Spleen (tissue), 11 donors: ENCODE data around the gene EFCAB11. TPM values are rescaled to one million over a fixed set of nuclear protein-coding genes. Genes with fewer than 3 reads are reported as not detected.

Source experiments
- DNase-seq: peaks from one replicate; pipeline ENCODE4 v3.0.0-alpha.2; 2020
- H3K27ac ChIP-seq, 8 donors: fragments of 200-600 bp; sonication (generic) in 7 of 8; 1 replicate in 4 of 8; 2 replicates in 4 of 8; pipeline versions ENCODE4 v1.5.0 to v1.8.0; 2016 to 2021; ENCODE audit warnings: inconsistent platforms in 4 of 8, mild to moderate bottlenecking in 4 of 8, moderate library complexity in 1 of 8
- H3K27me3 ChIP-seq, 7 donors: fragments of 200-600 bp; sonication (generic) in 6 of 7; replicated peaks in 1 of 7; 1 replicate in 4 of 7; 2 replicates in 3 of 7; pipeline versions ENCODE4 v1.5.0 to v1.8.0; 2016 to 2021; ENCODE audit warnings: inconsistent platforms in 3 of 7, mild to moderate bottlenecking in 1 of 7
- H3K36me3 ChIP-seq, 6 donors: fragments of 200-600 bp; sonication (generic) in 5 of 6; 1 replicate in 4 of 6; 2 replicates in 2 of 6; pipeline versions ENCODE4 v1.5.0 to v1.8.0; 2016 to 2021; ENCODE audit warnings: inconsistent platforms in 2 of 6
- H3K4me1 ChIP-seq, 6 donors: fragments of 200-600 bp; sonication (generic) in 5 of 6; 1 replicate in 3 of 6; 2 replicates in 3 of 6; pipeline versions ENCODE4 v1.5.0 to v1.8.0; 2016 to 2021; ENCODE audit warnings: inconsistent platforms in 3 of 6
- H3K4me3 ChIP-seq, 8 donors: fragments of 200-600 bp; sonication (generic) in 7 of 8; 1 replicate in 4 of 8; 2 replicates in 4 of 8; pipeline versions ENCODE4 v1.5.0 to v1.8.0; 2016 to 2021; ENCODE audit warnings: inconsistent platforms in 4 of 8, mild to moderate bottlenecking in 4 of 8, moderate library complexity in 2 of 8
- H3K9me3 ChIP-seq, 8 donors: fragments of 200-600 bp; sonication (generic) in 7 of 8; 1 replicate in 4 of 8; 2 replicates in 4 of 8; pipeline versions ENCODE4 v1.5.0 to v1.8.0; 2016 to 2021; ENCODE audit warnings: inconsistent platforms in 4 of 8
- CTCF ChIP-seq, 11 experiments: fragments of 200-600 bp in 7 of 11; fragments of 450-650 bp in 4 of 11; sonication (generic) in 4 of 11; IDR thresholded peaks in 8 of 11; conservative IDR thresholded peaks in 3 of 11; 1 replicate in 7 of 11; 2 replicates in 4 of 11; pipeline versions ENCODE4 v1.4.0 to v1.8.0; 2016 to 2021; ENCODE audit warnings: antibody characterized with exemption in 11 of 11, inconsistent platforms in 4 of 11, mild to moderate bottlenecking in 1 of 11
- POLR2A ChIP-seq, 3 donors: fragments of 450-650 bp; IDR thresholded peaks; one replicate each; pipeline ENCODE4 v1.5.1; 2017; ENCODE audit warnings: antibody characterized with exemption in 3 of 3, mild to moderate bottlenecking in 1 of 3
- POLR2AphosphoS5 ChIP-seq, 3 donors: sonication (generic); formaldehyde crosslinking; IDR thresholded peaks; one replicate each; pipeline ENCODE4 v1.5.1; 2017; ENCODE audit warnings: antibody characterized with exemption in 3 of 3
- WGBS, 5 donors: extraction: QIAGEN DNeasy Blood & Tissue Kit in 3 of 5; methylation state at CpG; one replicate each; pipeline versions ENCODE4 v1.1.5 to v1.1.7; 2013 to 2018; 5-methylcytosine and 5-hydroxymethylcytosine counted together
- intact Hi-C: fragments of 100-400 bp; cut with DNase I; formaldehyde crosslinking; loops from one replicate; pipeline ENCODE4 v1.15.0; 2023; ENCODE audit warnings: low total_unique reads
- polyA plus RNA-seq, 3 donors: library from polyadenylated mRNA; stranded (reverse); fragments of 200-250 nt; gene quantifications; one replicate each; pipeline ENCODE4 v1.2.1, GENCODE V29; 2013
- total RNA-seq, 7 donors: library from RNA; depleted of rRNA in 3 of 7; stranded (reverse); fragments of >200 nt in 3 of 7; fragmentation: NEBNext Ultra II Directional in 4 of 7; extraction: Animal tissue kit (Norgen Biotek cat#: 25700) in 4 of 7; gene quantifications; one replicate each; pipeline versions ENCODE4 v1.1.0 to v1.2.1, GENCODE V29; 2016 to 2021
- donor health status: healthy with polysubstance abuse.
- donor health status: DM: no; HTN: no; CAD: no; lungs with moderate emphysema.
- donor health status: DM: no; HTN: no; CAD: no.
- donor health status: Bipolar disorder and iron deficiency.
- donor health status: healthy.
- donor health status: DM: no; HTN: no; CAD: no.
- donor health status: DM: yes; HTN: yes; CAD: no.

The EFCAB11 gene
- total and polyA plus RNA-seq, 10 donors: 2.5 to 13.7 (median 7.4) TPM

- DNase-seq: no peak
- Histone ChIP-seq H3K27me3 (no peaks in the 10 kb centered on the region), H3K4me1 (no peaks in the 10 kb centered on the region), H3K4me3 (no peak overlapping the region), H3K36me3 (no peaks in the 10 kb centered on the region), H3K9me3 (peaks cover 0 to 11% (median 0%) of the 10 kb centered on the region in 8 donors), H3K27ac (no peak overlapping the region)
- TF ChIP-seq POLR2AphosphoS5 (IDR thresholded peaks at IDR 0.05) (no peak), CTCF (IDR thresholded peaks at IDR 0.05 in 8 of 11, conservative IDR thresholded peaks at IDR 0.05 in 3 of 11) (no peak), POLR2A (IDR thresholded peaks at IDR 0.05) (no peak)
- intact Hi-C loops: no loop called here
- WGBS, 5 donors: 85 to 95% (median 93%) methylated on average over 4 of the region's 4 CpGs
These were observed 200.6 kb downstream of the EFCAB11 start for GRCh38 chr14:89753828-89754412.

- DNase-seq: no peak
- WGBS, 5 donors: 68 to 80% (median 76%) methylated on average over 5 of the region's 5 CpGs
- Histone ChIP-seq H3K27me3 (no peaks in the 10 kb centered on the region), H3K4me1 (no peaks in the 10 kb centered on the region), H3K4me3 (no peak overlapping the region), H3K36me3 (no peaks in the 10 kb centered on the region), H3K9me3 (peaks cover 0 to 20% (median 11%) of the 10 kb centered on the region in 8 donors), H3K27ac (no peak overlapping the region)
- intact Hi-C loops: no loop called here
- TF ChIP-seq CTCF (IDR thresholded peaks at IDR 0.05 in 8 of 11, conservative IDR thresholded peaks at IDR 0.05 in 3 of 11): no peak
- TF ChIP-seq POLR2AphosphoS5 (IDR thresholded peaks at IDR 0.05): no peak
- no peak for TF ChIP-seq POLR2A (IDR thresholded peaks at IDR 0.05)
These were observed 203.6 kb downstream of the EFCAB11 start for GRCh38 chr14:89750908-89751392.

- intact Hi-C loops: no loop called here
- TF ChIP-seq POLR2AphosphoS5 (IDR thresholded peaks at IDR 0.05) (no peak), POLR2A (IDR thresholded peaks at IDR 0.05) (no peak), CTCF (IDR thresholded peaks at IDR 0.05 in 8 of 11, conservative IDR thresholded peaks at IDR 0.05 in 3 of 11) (no peak)
- WGBS, 5 donors: 83 to 89% (median 85%) methylated on average over 6 of the region's 6 CpGs
- DNase-seq: no peak
- Histone ChIP-seq H3K4me1 (no peaks in the 10 kb centered on the region), H3K9me3 (peaks cover 0 to 14% (median 10%) of the 10 kb centered on the region in 8 donors), H3K27ac (no peak overlapping the region), H3K27me3 (no peaks in the 10 kb centered on the region), H3K4me3 (no peak overlapping the region), H3K36me3 (no peaks in the 10 kb centered on the region)
These were observed 204.2 kb downstream of the EFCAB11 start for GRCh38 chr14:89750281-89750755.

GRCh38 chr14:89748004-89748403, 206.5 kb downstream of the EFCAB11 start:
- DNase-seq: no peak
- TF ChIP-seq CTCF (IDR thresholded peaks at IDR 0.05 in 8 of 11, conservative IDR thresholded peaks at IDR 0.05 in 3 of 11) (no peak), POLR2A (IDR thresholded peaks at IDR 0.05) (no peak), POLR2AphosphoS5 (IDR thresholded peaks at IDR 0.05) (no peak)

More at GRCh38 chr14:89748004-89748403, 206.5 kb downstream of the EFCAB11 start:
- intact Hi-C loops: no loop called here
- H3K4me3 ChIP-seq: no peak overlapping the region
- peaks cover 0 to 13% (median 10%) of the 10 kb centered on the region in 8 donors for H3K9me3 ChIP-seq
- H3K36me3 ChIP-seq: no peaks in the 10 kb centered on the region
- no peaks in the 10 kb centered on the region for H3K27me3 ChIP-seq
- H3K27ac ChIP-seq: no peak overlapping the region
- no peaks in the 10 kb centered on the region for H3K4me1 ChIP-seq
- 76 to 78% (median 77%) methylated on average over 5 of the region's 5 CpGs for WGBS, 5 donors
